ENCODE results near the gene SEPTIN10.

SEPTIN10 gene

GRCh38 chr2:109512076-109512475 lies 101.7 kb downstream of the SEPTIN10 start:
- DNase-seq (ENCODE audit: insufficient read length) (no peak), FAIRE-seq (no peak)
- TF ChIP-seq POLR2AphosphoS5 (IDR thresholded peaks at IDR 0.05; ENCODE audit: low read depth, low read length) (no peak), POLR2A (IDR thresholded peaks at IDR 0.05; ENCODE audit: low read depth, low read length) (no peak), TAF1 (IDR thresholded peaks at IDR 0.05; ENCODE audit: borderline replicate concordance, low read depth, low read length) (no peak)

- DNase-seq (ENCODE audit: insufficient read length), result no peak
- FAIRE-seq, result no peak
- TF ChIP-seq POLR2A (IDR thresholded peaks at IDR 0.05; ENCODE audit: low read depth, low read length) (no peak), POLR2AphosphoS5 (IDR thresholded peaks at IDR 0.05; ENCODE audit: low read depth, low read length) (no peak), TAF1 (IDR thresholded peaks at IDR 0.05; ENCODE audit: borderline replicate concordance, low read depth, low read length) (no peak)
These were observed 102.6 kb downstream of the SEPTIN10 start for GRCh38 chr2:109511168-109511567.

- TF ChIP-seq POLR2AphosphoS5 (IDR thresholded peaks at IDR 0.05; ENCODE audit: low read depth, low read length) (no peak), TAF1 (IDR thresholded peaks at IDR 0.05; ENCODE audit: borderline replicate concordance, low read depth, low read length) (no peak), POLR2A (IDR thresholded peaks at IDR 0.05; ENCODE audit: low read depth, low read length) (no peak)
- FAIRE-seq (peak; percentile 56), DNase-seq (ENCODE audit: insufficient read length) (peak; percentile 72)
These were observed 103.4 kb downstream of the SEPTIN10 start for GRCh38 chr2:109510136-109511028.

- TF ChIP-seq TAF1 (IDR thresholded peaks at IDR 0.05; ENCODE audit: borderline replicate concordance, low read depth, low read length) (no peak), POLR2A (IDR thresholded peaks at IDR 0.05; ENCODE audit: low read depth, low read length) (no peak), POLR2AphosphoS5 (IDR thresholded peaks at IDR 0.05; ENCODE audit: low read depth, low read length) (no peak)
- DNase-seq (ENCODE audit: insufficient read length) (no peak), FAIRE-seq (no peak)
These were observed 105.2 kb downstream of the SEPTIN10 start for GRCh38 chr2:109508556-109508955.

GRCh38 chr2:109507828-109508227 lies 105.9 kb downstream of the SEPTIN10 start:
- TF ChIP-seq TAF1 (IDR thresholded peaks at IDR 0.05; ENCODE audit: borderline replicate concordance, low read depth, low read length) (no peak), POLR2AphosphoS5 (IDR thresholded peaks at IDR 0.05; ENCODE audit: low read depth, low read length) (no peak), POLR2A (IDR thresholded peaks at IDR 0.05; ENCODE audit: low read depth, low read length) (no peak)
- no peak for FAIRE-seq
- DNase-seq (ENCODE audit: insufficient read length), result no peak

GRCh38 chr2:109507217-109507616 lies 106.5 kb downstream of the SEPTIN10 start:
- TF ChIP-seq POLR2AphosphoS5 (IDR thresholded peaks at IDR 0.05; ENCODE audit: low read depth, low read length) (no peak), TAF1 (IDR thresholded peaks at IDR 0.05; ENCODE audit: borderline replicate concordance, low read depth, low read length) (no peak), POLR2A (IDR thresholded peaks at IDR 0.05; ENCODE audit: low read depth, low read length) (no peak)
- DNase-seq (ENCODE audit: insufficient read length) (no peak), FAIRE-seq (peak; percentile 21)

- DNase-seq (ENCODE audit: insufficient read length), result no peak
- no peak for TF ChIP-seq POLR2AphosphoS5 (IDR thresholded peaks at IDR 0.05; ENCODE audit: low read depth, low read length)
- TF ChIP-seq TAF1 (IDR thresholded peaks at IDR 0.05; ENCODE audit: borderline replicate concordance, low read depth, low read length), result no peak
- TF ChIP-seq POLR2A (IDR thresholded peaks at IDR 0.05; ENCODE audit: low read depth, low read length), result no peak
- FAIRE-seq, result no peak
These were observed 110.6 kb downstream of the SEPTIN10 start for GRCh38 chr2:109503191-109503590.

GRCh38 chr2:109501461-109501860 lies 112.3 kb downstream of the SEPTIN10 start:
- FAIRE-seq (no peak), DNase-seq (ENCODE audit: insufficient read length) (no peak)
- no peak for TF ChIP-seq TAF1 (IDR thresholded peaks at IDR 0.05; ENCODE audit: borderline replicate concordance, low read depth, low read length)
- TF ChIP-seq POLR2AphosphoS5 (IDR thresholded peaks at IDR 0.05; ENCODE audit: low read depth, low read length), result no peak
- TF ChIP-seq POLR2A (IDR thresholded peaks at IDR 0.05; ENCODE audit: low read depth, low read length), result no peak

GRCh38 chr2:109500910-109501309 lies 112.9 kb downstream of the SEPTIN10 start:
- no peak for FAIRE-seq
- no peak for DNase-seq (ENCODE audit: insufficient read length)
- TF ChIP-seq POLR2A (IDR thresholded peaks at IDR 0.05; ENCODE audit: low read depth, low read length), result no peak
- TF ChIP-seq POLR2AphosphoS5 (IDR thresholded peaks at IDR 0.05; ENCODE audit: low read depth, low read length), result no peak
- TF ChIP-seq TAF1 (IDR thresholded peaks at IDR 0.05; ENCODE audit: borderline replicate concordance, low read depth, low read length), result no peak

GRCh38 chr2:109499566-109499965 lies 114.2 kb downstream of the SEPTIN10 start:
- TF ChIP-seq POLR2AphosphoS5 (IDR thresholded peaks at IDR 0.05; ENCODE audit: low read depth, low read length) (no peak), TAF1 (IDR thresholded peaks at IDR 0.05; ENCODE audit: borderline replicate concordance, low read depth, low read length) (no peak), POLR2A (IDR thresholded peaks at IDR 0.05; ENCODE audit: low read depth, low read length) (no peak)
- DNase-seq (ENCODE audit: insufficient read length) (no peak), FAIRE-seq (peak; percentile 44)

- TF ChIP-seq POLR2A (IDR thresholded peaks at IDR 0.05; ENCODE audit: low read depth, low read length), result no peak
- TF ChIP-seq TAF1 (IDR thresholded peaks at IDR 0.05; ENCODE audit: borderline replicate concordance, low read depth, low read length), result no peak
- no peak for TF ChIP-seq POLR2AphosphoS5 (IDR thresholded peaks at IDR 0.05; ENCODE audit: low read depth, low read length)
- no peak for DNase-seq (ENCODE audit: insufficient read length)
- FAIRE-seq, result no peak
These were observed 114.9 kb downstream of the SEPTIN10 start for GRCh38 chr2:109498906-109499305.
